GF-D8 (cell line): ENCODE measurements around the gene GALNT17.

Source experiments
- DNase-seq: peaks from one replicate; lab custom pipeline; 2025; lab: John Stamatoyannopoulos, UW

GALNT17 gene

DNA sequence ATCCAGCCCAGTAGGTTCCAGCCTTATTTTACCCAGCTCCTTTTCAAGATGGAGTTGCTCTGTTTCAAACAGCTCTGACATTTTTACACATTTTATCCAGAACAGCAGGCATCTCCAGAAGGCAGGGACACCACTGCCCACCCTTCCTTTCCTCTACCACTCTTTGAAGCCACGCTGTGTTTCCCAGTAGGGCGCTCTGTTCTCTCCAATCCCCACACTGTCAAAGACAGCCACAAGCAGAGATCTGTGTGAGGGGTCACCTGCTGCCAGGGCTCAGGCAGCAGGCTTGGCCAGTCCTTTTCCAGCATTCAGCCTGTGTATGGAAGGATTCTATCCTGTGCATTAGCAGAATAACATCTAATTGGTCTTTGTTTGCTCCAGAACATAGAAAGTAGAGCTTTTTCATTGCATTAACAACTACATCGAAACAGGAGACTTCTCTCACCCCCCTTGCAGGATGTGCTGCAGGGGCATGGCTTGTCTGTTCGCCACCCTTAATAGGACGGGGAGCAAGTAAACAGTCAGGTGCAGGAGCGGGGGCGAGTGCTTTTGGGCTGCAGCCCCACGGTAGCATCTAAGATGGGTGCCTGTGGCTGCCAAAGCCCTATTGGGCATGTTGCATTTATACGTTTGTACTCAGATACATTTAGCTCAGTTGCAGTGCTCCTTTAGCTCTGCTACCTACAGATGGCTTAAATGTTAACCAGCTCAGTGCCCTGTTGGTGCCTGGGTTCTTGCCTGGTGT, 326.1 kb downstream of the GALNT17 start:
- no peak for DNase-seq

DNA sequence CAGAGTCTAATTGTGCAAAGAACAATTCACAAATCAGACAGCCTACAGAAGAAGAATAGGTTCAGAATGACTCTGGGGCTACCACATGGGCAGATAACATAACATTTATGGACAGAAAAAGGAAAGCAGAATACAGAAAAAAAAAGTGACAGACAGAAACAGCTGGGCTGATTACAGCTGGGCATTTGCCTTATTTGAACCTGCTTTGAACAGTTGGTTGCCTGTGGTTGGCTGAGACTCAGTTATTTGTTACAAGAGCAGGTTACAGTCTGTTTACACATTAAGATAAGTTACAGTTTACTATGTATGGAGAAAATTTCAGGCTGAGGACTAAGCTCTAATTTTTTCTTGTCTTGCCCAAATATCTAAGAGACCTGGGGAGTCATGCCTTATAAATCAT, 327.2 kb downstream of the GALNT17 start:
- no peak for DNase-seq

DNA sequence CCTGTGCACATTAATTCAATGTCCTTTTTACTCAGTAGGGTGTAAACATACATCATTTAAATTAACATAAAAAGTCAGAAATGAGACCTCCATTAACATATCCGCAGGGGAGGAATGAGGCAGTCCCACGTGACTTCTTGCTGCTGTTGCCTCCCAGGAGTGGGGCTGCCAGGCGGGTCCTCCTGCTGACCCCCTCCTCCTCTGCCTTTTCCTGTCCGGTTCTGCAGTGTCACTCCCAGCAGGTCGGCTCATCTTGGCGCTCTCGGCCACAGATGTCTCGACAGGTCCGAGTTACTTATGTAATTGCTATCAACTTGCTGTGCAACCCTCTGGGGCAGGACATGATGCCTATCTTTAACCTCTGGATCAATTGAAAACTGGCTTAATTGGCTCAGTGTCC, 329.6 kb downstream of the GALNT17 start:
- no peak for DNase-seq

DNA sequence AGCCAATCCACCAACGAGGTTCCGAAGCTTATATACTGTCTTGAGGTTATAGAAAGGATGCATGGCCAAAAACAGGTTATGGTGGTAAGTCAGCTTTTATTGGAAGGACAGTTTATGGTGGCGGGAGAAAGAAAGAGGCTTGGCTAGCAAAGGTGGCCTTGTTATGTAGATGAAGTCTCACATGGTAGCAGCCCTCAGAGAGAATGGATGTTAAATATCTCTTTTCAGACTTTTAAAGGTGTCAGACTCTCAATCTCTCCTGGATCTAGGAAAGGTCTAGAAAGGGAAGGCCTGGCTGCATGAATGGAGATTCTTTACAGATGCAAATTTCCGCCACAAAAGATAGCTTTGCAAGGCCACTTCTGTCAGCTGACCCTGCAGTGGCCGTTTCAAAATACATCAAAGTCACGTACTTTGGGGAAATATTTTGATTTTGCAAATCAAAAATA, 333.8 kb downstream of the GALNT17 start:
- DNase-seq: no peak

DNA sequence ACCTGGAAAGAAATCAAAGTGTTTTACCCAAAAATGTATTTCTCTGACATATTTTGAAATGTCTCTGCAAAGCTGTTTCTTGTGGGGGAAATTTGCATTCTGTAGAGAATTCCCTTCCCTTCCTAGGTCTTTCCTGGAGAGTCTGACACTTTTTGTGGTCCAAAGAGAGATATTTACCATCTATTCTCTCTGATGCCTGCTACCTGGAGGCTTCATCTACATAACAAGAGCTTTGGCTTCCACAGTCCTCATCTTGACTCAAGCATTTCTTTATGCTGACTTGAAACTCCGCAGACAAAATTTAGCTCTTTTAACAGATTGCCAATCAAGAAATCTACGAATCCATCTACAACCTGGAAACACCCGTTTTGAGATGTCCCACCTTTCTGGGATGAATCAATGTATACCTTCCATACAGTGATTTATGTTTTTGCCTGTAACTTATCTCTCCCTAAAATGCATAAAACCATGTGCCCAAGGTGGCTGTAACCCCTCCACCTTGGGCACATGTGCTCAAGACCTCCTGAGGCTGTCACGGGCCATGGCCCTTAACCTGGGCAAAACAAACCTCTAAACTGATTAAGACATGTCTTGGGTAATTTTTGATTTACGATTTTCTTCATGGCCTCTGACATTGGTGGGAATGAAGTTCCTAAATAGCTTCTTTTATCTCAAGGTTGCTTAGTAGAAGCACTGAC, 334.7 kb downstream of the GALNT17 start:
- no peak for DNase-seq

DNA sequence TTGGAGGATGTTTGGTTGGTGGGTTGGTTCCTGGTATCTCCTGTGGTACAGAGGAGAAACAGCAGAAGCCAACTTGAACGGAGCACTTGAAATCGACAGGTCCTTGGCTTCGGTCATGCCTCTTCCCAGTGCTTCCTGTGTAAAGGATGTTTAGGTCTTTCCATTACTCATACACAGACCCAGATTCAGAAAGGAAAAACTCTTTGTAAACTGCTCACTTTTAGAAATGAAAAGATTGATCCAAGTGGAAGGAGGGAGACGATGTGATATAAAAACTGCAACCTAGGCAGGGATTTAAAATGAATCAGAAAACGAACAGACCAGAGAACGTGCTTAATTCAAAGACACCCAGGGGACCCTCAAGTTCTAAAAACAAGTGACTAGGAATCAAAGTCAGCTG, 338.4 kb downstream of the GALNT17 start:
- DNase-seq: no peak

DNA sequence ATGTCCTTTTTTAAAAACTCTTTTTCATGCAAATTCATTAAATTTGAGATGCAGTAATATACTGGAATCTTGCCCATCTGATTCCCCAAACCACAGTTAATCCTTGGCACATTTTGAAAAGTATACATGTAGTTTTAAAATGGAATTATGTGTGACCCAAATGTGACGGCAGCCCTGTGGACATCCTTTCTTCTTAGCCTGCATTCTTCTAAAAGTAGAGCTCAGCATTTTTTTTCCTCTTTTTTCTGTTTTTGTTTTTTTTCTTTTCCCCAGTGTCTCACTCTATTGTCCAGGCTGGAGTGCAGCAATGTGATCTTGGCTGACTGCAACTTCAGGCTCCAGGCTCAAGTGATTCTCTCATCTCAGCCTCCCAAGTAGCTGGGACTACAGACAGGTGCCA, 338.9 kb downstream of the GALNT17 start:
- DNase-seq: no peak

DNA sequence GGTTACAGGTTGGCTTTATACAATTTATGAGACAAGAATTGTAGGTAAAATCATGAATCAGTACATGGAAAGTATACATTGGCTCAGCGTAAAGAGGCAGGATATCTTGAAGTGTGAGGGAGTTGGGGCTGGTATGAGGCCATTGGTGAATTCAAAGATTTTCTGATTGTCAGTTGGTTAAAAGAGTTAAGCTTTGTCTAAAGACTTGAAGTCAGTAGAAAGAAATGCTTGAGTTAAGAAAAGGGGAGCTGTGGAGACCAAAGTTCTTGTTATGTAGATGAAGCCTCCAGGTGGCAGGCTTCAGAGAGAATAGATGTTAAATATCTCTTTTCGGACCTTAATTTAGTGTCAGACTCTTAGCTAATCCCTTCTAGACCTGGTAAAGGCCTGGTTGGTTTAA, 341.0 kb downstream of the GALNT17 start:
- DNase-seq: no peak

DNA sequence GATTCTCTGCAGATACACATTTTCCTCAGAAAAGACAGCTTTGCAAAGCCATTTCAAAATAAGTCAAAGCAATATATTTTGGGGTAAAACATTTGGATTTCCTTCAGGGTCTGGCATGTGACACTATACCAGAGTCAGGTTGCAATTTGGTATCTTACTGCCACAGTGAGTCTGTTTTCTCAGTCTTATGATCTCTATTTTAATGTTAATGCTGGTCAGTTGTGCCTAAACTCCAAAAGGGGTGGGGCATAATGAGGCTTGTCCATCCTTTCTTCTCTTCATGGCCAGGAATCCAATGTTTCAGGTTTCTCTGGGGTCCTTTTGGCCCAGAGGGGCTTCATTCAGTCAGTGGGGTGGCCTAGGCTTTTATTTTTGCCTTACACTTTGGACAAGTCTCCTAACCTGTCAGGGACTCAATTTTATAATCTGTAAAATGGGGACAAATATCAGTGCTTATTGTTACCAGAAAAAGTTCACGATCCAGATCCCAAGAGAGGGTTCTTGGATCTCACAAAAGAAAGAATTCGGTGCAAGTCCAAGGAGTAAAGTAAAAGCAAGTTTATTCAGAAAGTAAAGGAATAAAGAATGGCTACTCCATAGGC, 341.5 kb downstream of the GALNT17 start:
- DNase-seq: no peak

DNA sequence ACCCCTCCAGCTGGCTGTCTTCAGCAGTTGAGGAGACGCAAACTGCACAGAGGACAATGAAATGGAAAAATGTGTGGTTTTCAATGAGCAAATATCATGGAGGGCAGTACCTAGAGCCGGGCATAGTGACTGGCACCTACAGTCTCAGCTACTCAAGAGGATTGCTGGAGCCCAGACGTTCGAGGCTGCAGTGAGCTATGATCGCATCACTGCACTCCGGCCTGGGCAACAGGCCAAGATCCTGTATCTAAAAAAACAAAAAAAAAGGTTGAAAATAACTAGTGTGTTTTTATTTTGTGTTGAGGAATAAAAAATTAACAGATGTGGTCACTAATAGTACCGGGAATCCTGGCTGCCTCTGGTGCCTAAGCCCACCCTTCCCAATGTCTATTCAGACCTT, 345.5 kb downstream of the GALNT17 start:
- DNase-seq: no peak

DNA sequence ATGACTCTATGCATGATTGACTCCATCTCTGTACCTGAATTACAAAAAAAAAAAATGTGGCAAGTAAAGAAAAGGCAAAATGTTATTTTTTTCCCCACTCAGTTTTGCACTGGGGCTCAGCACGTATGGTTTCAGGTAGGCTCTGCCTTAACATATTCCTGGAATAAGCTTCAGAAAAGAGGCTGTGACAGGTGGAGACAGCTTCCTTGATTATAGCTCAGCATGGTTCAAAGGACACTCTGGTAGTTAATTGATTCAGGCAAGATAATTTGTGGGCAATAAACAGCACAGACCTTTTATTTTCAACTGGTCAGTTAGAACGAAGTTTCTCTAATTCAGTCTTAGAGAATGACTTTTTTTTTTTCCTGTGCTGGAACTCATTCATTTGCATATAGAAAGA, 347.3 kb downstream of the GALNT17 start:
- no peak for DNase-seq

DNA sequence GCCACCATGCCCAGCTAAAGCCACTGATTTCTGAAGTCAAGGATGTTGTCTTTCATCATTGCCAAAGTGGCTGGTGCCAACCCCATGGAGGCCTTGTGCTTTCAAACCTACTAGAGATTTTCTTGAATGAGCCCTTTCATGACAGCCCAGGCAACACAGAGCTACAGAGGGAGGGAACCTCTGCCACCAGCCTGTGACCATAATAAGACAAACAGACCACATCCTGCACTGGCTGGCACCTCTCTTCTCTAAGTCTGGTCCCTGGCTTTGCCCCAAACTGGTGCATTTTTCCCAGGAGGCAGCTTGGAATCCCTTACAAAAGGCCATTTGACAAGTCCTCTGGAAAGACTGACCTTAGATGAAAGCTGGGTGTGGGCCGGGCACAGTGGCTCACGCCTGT, 348.8 kb downstream of the GALNT17 start:
- DNase-seq: no peak

DNA sequence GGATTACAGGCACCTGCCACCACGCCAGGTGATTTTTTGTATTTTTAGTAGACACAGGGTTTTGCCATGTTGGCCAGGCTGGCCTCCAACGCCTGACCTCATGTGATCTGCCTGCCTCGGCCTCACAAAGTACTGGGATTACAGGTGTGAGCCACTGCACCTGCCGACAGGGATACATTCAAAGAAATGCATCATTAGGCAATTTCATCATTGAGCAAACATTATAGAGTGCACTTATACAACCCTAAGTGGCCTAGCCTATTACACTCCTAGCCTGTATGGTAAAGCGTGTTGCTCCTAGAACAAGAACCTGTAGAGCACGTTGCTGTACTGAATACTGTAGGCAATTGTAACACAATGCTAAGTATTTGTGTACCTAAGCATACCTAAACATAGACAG, 350.3 kb downstream of the GALNT17 start:
- no peak for DNase-seq

DNA sequence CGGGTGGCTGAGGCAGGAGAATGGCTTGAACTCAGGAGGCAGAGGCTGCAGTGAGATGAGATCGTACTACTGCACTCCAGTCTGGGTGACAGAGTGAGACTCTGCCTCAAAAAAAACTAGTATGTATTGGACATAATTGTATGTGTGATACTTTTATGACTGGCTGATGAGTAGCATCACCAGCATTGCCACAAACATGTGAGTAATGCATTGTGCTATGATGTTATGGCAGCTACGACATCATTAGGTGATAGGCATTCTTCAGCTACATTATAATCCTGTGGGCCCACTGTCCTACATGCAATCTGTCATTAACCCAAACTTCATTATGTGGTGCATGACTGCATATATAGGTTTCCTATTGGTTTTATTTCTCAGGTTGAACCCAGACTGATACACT, 352.4 kb downstream of the GALNT17 start:
- no peak for DNase-seq

DNA sequence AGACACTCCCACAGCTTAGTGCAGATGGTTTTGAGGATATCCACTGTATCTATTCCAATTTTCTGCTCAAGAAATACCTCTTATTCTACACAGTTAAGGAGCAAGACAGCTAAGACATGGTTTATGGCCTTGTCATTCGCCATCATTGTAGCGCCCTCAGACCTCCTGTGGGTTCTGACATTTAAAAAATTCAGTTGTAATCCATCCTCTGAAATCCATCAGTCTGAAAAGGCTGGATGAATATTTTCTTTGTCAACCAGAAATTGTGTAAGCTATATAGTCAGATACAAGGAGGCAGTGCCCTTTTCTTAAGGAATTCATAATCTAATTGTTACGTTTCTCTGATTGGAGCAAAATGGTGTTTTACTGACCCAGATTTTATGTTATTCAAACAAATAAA, 353.6 kb downstream of the GALNT17 start:
- DNase-seq: no peak

DNA sequence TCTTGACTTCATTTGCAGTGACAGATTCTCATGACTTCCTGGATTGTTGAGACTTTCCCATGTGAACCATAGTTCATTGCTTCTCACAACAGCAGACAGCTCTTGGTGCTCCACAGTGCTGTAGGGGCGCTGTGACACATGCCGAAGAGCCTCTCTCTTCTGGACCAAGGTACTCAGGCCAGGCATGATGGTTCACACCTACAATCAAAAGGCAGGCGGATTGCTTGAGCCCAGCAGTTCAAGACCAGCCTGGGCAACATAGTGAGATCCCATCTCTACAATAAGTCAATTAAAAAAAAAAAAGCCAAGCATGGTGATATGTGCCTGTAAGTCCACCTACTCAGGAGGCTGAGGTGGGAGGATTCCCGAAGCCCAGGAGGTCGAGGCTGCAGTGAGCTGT, 354.5 kb downstream of the GALNT17 start:
- no peak for DNase-seq

DNA sequence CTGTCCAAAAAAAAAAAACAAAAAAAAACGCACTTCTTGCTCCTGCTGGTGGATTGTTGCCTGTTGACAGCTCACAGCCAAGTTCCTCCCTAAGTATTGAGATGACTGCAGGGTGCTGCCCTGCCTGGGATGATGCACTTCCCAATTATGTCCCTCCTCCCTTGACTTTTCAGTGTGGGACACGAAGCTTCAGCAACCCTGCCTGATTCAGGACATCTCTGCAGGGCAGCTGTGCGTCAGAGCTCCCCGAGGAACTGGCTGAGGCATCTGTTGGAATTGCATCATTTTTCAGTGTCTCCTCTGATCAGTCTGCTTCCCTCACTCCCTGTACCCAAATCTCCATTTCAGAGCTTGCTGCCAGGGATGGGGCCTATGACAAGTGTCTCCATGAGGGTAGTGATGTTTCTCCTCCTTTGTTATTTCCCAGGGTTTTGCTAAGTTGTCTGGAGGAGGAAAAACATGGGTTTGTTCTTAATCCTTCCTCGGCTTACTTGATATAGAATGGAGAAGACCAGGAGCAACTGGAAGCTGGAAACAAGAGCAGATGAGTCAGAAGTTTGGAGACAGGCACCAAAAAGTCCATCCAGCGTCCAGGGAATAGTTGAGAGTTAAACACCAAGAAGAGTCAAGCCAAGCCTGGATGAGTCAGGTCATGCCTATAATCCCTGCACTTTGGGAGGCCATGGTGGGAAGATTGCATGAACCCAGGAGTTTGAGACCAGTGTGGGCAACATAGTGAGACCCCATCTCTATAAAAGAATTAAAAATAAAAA, 355.1 kb downstream of the GALNT17 start:
- no peak for DNase-seq

DNA sequence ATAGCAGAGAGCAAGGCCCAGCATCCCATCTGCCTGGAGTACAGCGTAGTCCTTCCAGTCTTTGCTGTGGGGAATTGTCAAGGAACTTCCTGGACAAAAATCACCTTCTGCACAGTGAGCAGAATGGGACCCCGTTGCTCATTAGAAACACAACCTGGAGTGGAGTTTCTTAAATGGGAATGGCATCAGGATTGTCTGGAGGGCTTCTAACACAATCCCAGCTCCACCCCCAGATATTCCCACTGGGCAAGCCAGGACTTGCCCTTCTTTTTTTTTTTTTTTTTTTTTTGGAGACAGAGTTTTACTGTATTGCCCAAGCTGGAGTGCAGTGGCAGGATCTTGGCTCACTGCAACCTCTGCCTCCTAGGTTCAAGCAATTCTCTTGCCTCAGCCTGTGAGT, 356.4 kb downstream of the GALNT17 start:
- DNase-seq: no peak

DNA sequence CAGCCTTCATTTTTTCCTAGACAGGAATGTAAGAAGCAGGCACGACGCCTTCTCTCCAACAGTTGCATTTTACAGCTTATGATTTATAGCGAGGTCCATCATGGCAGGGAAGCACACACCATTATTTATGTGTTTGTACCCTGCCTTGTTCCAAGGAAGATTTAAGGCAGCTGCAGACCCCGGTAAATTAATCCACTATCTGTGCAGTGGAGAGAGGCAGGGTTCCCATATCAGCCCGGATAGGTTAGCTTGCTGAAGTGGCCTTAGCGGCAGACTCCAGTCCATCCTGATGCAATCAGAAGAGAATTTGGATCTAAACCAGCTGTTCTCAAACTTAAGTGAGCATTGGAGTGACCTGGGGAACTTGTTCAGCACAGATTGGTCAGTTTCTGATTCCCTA, 359.4 kb downstream of the GALNT17 start:
- DNase-seq: no peak

DNA sequence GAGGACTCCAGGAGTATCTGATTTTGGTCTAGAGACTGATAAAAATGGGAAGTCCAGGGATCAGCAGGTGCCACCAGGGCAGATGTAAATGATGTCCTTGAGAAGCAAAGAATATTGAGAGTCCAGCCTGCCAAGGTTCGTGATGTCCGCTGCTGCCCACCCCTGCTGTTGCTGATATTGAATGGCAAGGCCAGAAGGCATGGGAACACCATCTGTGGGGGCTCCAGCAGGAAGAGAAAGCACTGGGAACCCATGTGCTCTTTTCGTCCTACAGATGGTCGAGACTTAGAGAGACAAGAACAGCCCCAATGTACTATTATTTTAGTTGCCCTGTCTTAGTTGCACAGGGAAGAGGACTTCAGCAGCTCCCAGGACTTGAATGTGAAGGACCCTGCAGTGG, 363.9 kb downstream of the GALNT17 start:
- DNase-seq: no peak

DNA sequence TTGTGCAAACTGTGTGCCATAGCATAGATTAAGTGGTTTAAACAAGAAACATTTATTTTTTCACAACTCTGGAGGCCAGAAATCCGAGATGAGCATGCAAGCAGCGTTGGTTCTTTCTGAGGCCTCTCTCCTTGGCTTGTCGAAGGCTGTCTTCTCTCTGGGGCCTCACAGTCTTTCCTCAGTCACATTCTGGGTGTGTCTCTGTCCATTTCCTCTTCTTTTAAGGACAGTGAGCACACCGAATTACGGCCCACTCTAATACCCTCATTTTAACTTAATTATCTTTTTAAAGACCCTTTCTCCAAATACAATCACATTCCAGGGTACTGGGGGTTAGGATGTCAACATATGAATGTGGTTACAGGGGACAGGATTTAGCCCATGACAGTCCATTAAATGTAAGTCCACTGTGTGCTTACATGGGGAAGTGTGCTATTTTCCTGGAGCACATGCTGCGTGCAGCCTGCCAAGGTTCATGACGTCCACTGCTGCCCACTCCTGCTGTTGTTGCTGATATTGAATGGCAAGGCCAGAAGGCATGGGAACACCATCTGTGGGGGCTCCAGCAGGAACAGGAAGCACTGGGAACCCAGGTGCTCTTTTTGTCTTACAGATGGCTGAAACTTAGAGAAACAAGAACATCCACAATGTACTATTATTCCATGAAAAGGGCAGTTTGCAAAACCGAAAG, 365.5 kb downstream of the GALNT17 start:
- DNase-seq: no peak

DNA sequence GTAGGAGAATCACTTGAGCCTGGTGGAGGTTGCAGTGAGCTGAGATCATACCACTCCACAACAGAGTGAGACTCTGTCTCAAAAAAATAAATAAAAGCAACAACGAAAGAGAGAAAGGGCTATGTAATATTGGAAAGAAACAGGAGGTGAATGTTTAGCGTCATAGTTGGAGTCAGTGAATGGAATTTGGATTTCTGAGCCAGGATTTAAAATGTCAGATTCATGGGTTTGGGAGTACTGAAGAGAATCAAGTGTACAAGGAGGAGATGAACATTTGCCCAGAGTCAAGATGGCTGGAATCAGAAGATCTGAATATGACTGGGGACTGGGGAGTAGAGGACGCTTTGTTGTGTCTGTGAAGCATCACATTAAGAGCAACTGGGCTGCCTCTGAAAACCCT, 366.4 kb downstream of the GALNT17 start:
- DNase-seq: no peak
